Right forelimb (tissue), 1 donor: ENCODE data around the gene CHD6.

Experiments used
- DNase-seq: peaks from one replicate; pipeline ENCODE4 v3.0.0-alpha.2; 2018

The CHD6 gene

DNA sequence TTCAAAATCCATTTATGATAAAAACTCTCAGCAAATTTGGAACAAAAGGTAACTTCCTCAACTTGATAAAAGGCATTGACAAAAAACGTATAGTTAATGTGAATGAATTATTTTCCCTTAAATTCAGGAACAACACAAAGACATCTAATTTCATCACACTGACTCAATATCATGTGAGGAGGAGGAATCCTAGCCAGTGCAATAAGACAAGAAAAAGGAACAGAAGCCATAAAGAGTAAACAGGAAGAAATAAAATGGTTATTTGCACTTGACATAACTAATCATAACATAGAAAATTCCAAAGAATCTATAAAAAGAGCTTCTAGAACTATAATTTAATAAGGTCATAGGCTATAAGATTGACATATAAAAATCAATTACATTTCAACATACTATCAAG lies 31.4 kb downstream of the CHD6 start:
- DNase-seq: no peak

DNA sequence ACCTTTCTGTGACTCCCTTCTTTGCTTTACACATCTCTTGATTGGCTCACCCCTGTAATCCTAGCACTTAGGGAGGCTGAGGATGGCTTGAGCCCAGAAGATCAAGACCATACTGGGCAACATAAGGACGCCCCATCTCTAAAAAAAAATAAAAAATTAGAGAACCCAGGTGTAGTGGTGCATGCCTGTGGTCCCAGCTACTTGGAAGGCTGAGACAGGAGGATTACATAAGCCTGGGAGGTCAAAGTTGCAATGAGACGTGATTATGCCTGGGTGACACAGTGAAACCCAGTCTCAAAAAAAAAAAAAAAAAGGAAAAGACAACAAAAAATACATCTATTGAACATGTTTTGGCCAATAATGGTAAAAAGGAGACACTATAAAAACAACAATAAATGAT lies 37.8 kb downstream of the CHD6 start:
- no peak for DNase-seq

DNA sequence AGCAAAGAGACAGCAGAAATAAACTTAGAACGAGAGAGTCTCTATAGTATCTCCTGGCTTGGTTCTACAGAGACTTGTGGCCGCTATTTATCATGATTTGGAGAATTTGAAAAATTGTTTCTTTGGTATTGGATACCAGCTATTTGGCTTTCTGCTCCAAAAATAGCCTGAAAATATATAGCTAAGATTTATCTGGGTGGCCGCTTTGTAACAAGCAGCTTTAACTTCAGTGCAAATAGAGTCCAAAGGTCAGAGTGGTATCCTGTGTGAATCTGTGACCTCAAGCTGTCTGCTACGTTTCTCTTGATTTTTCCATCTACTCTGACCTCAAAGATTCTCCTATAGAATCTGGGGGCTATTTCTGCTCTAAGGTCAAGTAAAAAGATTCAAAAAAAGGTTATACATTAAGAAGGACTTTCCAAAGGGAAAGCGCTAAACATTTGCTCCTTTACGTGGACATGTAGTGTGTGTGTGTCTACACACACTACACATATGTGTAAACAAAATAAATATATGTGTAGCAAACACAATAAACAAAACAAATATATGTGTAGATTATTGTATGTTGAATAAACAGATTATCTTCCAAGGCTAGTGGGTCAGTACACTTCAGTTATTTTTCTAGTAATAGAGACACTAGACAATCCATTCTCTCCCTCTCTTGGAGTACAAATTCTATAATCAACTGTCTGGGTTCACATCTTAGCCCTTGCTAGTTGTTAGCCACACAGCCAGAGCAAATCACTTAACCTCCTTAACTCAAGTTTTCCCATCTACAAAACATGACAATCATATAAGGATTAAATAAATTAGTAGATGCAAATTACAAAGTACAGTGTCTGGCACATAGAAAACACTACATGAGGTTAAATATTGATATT lies 40.8 kb downstream of the CHD6 start:
- no peak for DNase-seq

DNA sequence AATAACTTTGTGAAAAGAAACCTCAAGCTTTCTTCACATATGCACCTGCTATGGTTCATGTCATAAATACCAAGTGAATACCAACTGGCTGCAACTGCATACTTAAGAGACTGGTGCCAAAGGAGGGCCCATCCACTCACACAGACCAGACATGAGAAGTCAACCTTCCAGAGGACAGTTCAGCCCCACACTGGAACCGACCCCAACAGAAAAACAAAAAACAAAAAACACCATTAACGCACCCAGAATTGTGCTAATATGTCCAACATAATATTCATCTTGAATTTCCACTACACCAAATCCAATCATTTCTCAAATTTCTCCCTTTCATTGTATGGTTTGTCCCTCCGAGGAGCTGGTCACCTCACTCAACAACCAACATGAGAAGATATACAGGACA lies 42.8 kb downstream of the CHD6 start:
- no peak for DNase-seq

DNA sequence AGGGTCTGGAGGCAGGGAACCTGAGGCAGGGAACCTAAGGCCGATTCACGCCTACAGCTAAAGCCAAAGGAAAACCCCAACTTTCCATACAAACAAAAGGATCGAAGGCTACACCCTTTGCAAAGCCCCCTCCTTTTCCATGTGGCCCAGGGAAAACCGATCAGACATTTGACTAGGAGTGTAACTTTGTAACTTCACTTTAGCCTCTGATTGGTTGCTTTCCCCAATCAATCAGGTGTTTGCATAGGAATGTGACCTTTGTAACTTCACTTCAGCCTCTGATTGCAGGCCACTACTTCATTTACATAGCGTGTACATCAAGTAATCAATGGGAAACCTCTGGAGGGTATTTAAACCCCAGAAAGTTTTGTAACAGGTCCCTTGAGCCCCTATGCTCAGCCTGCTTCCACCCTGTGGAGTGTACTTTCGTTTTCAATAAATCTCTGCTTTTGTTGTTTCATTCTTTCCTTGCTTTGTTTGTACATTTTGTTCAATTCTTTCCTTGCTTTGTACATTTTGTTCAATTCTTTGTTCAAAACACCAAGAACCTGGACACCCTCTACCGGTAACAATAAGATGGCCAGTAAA lies 43.3 kb downstream of the CHD6 start:
- no peak for DNase-seq

DNA sequence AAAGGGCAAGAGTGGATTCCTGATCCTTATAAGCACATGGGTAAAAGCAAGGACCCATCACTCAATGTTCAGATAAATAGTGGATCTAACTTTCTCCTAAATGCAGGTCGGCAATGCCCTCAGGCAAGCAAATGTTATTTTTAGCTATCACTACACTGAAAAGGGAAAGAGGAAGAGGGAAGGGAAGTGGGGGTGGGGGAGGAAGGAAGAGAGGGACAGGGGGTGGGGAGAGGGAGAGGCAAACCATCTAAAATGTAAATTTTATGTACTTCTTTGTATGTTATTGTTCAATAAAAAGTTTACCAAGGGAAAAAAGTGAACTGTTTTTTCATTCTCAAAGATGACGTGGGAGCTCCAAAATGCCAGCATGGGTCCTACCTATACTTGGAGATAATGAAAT lies 44.2 kb downstream of the CHD6 start:
- no peak for DNase-seq

DNA sequence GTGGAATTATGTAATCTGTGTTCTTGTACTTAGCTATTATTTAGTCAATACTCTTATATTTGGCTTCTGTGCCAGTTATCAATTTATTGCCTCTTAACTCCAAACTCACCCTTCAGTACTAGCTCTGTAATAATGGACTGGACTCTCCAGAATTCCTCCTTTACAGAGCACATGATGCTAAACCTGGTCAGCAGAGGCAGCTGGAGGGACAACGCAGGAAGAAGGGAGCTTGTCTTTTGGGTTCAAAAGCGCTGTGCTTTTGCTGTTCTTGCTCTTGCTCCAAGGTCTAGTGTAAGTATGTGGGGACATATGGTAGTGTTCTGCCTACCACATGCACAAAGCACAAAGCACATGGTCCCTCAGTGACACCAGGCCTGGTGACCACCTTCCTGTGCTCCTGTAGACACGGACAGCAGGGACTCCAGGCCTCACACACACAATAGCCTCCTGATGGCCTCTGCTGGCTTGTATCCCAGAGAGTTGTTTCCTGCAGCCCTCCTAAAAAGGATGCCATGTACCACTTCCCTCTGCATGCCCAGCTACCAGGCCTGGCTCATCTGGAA lies 46.1 kb downstream of the CHD6 start:
- no peak for DNase-seq

DNA sequence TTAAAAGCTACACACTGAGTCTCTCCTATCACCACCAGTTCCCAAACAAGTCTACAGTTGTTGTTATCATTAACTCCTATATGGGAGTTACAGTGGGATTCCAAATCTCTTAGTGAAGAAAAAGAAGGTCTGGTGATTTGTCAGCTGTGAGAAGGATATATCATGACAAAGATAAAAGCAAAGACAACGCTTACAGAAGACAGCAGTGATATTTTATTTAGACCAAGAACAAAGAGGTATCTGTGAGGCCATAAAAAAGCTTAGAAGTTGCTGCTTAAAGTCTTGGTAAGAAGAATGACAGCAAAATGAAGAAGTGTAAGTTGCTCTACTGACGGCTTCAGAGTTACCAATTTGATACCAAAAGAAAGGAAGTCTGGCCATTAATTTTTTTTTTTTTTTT lies 47.2 kb downstream of the CHD6 start:
- no peak for DNase-seq

DNA sequence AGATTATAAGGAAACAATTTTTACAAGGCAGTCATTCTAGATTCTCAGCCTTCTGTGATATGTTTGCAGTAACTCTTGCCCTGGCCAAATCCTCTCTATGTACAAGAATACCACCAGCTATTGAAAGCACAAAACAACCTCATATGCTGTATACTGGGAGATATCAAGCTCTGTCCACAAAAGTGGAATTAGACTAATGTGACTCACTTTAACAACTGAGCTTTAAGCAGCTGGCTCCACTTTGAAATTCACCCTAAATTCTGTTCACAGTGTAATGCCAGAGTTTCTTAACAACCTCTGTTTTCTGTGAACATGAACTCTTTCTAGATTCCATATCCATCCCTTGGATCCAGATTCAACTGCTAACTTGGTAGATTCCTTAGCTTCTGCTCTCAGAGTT lies 47.6 kb downstream of the CHD6 start:
- DNase-seq: no peak

DNA sequence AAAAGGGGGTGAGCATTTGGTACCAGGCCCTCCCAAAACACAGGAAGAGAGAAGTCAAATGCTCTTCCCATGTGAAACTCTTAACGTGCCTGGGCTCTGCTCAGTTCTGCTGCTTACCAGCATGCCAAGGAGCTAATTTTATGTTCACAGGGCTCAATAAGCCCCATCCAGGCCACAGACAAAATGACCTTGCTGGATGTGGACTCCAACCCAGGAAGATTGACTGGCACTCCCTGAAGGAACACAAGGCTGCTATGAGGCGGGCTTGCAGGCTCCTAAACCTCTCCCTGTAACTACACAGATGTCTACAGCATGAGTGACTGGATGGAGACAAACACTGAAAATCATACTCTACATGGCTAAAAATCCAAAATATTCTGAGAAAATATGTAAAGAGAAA lies 50.6 kb downstream of the CHD6 start:
- no peak for DNase-seq

DNA sequence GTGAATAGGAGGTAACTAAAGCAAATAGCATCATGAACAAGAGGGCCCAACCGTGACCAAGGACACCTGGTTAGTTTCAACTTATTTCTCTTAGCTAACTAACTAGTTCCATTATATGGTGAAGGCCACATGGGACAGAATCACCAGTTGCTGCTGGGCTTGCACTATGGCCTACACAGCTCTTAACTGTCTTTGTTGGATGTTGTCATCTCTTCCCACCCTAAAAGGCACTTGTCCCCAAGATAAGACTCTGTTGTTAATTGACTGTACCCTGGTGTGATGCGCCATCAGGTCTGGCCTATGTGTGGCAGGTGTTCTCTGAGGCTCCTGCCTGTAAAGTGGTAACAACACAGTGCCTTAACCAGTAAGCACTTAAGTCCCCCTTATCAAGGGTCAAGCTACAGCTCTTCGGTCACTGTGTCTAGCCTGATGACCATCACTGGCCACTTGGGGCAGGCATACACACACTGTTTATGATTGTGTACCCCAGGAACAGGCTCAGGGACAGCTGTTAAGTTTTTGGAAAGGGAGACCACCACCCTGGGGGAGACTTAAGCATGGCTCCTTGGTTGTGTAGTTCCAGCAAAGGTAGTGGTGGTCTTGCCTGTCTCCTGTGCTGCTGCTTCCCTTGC lies 51.2 kb downstream of the CHD6 start:
- DNase-seq: no peak

DNA sequence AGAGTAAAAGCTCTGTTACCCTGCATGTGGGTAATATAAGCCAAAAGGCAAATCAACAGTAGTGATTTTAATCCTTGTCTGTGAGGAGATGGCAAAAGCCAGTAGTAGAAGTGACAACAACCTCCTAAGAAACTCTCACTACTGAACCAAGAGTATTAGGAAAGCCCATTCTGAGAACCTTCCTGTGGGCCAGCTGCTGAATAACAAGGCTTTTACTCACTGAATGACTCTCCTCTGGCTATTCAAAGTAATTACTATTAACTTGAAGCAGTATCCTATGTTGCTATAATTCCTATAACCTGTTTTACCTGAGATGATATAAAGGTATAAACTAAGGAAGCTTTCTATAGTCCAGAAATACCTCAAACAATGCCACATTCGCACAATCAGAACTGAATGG lies 55.1 kb downstream of the CHD6 start:
- no peak for DNase-seq

DNA sequence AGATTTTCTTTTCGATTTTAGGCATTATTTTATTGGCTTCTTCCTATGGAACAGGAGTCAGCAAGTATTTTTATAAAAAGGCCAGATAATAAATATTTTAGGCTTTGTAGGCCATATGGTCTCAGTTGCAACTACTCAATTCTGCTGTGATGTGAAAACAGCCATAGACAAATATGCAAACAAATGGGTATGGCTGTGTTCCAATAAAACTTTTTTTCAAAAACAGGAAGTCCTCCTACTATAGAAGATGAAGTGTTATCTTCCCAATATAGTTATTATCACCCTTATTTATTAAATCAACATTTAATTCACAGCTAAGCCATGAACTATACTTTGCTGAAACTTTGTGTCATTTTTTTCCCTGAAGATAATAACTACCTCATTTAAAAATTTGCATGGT lies 57.2 kb downstream of the CHD6 start:
- no peak for DNase-seq

DNA sequence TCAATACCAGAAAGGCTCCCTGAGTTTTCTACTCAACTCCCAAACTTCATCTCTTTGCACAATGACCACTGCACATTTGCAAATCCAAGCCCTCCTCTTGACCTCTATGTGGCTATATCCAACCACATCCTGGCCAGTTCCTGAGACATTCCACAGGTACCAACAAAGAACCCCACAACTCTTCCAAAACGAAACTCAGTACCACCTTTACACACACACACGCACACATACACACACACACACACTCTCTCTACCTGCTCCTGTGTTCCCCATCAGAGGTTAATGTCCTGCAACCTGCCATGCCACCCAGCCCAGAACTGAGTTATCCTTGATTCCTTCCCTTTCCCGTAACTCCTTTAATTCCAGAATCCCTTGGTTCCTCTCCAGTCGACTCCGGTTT lies 58.5 kb downstream of the CHD6 start:
- DNase-seq: no peak

DNA sequence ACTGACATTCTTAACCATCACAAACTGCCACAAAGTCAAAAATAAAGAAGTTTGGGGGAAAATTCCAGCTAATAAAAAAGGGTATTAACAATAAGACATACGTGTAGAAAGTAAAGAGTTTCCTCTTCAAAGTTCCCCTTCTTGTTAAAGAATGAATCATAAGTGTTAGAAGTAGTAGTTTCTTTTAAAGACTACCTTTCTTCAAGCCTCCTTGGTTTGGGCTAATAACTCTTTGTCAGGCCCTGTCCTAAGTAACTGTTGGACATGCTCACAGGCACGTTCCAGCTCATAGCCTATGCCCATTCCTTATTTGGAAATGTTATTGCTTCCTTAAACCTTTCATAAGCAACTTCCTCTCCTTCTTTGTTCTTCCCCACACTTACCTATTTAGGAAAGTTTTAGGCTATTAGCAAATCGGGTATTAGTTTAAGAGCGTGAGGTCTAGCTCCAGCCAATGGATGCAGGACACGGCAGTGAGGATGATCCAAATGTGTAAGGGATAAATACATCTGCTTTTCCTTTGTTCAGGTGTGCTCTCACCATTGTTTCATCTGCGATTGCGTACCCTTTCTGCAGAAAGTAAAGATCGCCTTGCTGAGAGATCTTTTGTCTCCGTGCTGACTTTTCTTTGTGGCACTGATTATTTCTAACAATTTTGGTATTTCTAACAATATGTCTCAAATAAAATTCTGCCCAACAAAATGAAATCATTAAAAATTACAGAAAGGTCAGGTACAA lies 64.9 kb downstream of the CHD6 start:
- no peak for DNase-seq

DNA sequence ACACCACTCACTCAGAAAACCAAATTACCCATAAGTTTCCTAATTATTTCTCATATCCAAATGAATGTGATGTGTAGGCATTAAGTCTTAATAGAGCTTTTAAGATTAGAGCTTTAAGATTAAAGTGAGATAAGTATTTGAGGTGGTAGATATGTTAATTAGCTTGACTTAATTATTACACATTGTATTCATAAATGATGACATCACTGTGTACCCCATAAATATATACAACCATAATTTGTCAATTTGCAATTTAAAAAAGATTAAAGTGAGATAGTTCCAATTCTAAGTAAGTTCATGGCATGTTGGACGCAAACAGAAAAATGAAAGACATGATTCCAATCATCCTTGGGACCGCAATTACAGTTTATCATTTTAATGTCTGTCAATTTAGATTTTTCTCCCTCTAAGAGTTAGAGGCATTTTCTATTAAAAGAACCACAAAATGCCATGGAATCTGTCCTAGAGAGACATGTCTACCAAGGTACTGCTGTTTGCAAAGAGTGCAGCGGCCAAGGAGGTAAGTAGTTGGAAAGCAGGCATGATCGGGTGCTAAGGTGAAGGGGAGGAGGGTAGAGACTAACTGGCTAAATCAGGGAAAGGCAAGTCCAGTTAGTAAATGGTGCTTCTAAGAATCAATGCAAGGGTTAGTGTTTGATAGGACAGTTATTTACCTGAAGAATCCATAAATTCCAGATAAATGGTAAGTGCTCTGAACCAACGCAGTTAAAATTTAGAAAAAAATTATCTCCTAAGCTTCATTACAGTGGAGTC lies 65.7 kb downstream of the CHD6 start:
- DNase-seq: no peak

DNA sequence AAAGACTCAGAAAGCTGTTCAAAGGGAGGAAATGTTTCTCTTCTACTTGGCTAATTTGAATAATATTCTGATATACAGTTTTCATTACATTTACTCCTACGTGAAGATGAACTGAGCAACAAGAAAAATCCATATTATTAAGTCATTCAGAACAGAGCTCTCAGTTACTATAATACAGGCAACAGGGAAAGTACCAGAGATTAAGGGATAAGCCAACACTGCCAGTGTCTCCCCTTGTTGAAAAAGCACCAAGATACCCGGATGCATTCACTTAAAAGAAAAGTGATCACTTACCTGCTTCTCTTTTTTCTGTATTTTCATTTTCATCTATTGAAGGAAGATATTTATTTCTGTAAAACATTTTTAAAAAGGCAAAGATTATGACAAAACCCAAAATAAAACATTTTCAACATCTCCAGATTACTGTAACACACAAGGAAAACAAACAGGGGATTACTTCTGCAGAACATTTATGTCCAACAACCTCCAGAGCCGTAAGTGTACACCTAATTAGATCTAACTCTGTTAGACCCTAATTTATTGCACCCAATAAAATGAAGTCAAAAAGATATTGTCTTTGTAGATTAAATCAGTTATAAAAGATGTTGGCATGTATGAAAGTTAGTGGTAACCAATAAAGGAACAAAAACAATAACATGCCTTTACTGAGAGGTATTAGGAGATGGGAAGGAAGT lies 67.0 kb downstream of the CHD6 start:
- DNase-seq: no peak

DNA sequence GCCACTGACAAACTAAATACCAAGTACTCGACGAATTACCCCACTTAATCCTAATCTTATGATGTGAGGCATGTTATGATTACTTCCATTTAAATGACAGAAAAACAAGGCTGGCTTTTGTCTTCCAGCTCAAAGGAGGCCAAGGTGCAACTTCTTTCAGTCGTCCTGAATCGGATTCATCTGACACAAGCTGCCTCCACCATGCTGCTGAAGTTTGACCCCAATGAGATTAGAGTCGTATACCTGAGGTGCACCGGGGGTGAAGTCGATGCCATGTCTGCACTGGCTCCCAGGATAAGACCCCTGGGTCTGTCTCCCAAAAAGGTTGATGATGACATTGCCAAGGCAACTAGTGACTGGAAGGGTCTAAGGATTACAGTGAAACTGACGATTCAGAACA lies 71.0 kb downstream of the CHD6 start:
- no peak for DNase-seq

DNA sequence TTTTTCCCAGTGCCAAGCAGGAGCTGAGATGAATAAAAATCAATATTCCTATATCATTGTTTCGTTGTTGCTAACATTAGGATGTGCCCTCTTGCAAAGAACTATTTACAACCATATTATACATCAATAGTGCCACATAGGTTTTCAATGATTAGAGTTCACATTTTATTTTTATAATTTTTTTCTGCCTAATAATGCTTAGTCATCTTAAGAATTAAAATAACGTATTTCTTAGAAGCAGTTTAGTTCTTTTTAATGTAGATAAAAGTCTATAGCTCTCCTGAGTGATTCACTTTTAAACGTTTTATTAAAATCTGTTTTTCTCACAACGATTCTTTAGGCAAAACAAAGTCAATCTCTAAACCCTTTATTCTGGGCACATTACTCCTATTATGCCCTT lies 71.6 kb downstream of the CHD6 start:
- DNase-seq: no peak

DNA sequence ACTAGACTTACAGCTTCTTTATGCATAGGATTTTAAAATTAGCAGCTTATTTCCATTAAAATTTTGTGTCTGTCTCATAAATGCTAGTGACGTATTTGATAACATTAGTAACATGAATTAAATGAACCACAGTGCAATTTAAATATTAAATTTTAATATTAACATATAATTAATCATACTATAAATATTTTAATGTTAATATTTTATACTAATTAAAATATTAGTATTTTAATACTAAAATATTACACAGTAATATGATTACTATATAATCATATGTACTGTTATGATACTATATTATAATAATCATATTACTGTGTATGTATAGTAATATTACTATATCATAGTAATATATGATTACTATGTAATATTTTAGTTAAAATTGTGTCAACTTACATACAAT lies 73.7 kb downstream of the CHD6 start:
- no peak for DNase-seq

DNA sequence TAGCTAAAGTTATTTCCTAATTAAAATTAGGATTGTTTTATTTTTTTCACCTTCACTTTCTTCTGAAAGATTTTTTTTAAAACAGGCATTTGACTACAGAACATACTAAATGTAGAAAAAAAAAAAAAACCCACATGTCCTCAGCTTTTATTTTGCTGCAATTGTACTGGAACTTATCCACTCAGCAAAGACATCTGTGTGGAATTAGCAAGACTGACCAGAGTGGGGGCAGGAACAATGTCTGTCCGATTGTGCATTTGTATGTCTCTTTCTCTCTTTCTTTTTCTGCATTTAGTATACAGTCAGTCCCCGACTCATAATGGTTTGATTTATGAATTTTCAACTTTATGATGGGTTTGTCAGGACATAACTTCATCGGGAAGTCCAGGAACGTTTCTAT lies 77.3 kb downstream of the CHD6 start:
- no peak for DNase-seq

DNA sequence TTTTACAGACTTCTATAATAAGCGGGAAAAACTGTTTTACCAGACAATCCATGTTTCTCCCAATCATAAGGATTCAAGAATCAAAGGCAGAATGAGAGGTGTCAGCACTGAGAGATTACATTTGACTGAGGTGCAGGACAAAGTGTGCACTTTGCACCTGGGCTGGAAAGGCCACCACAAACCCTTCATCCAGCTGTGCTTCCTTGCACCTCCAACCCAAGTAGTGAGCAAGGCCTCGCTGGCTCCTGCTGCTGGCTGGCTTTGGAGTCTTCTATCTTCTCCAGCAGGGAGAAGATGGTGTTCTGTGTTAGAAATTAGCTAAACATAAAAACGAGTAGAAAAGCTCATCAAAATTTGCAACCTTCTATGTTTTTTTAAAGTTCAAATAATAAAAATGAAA lies 77.7 kb downstream of the CHD6 start:
- no peak for DNase-seq
